Glomerular endothelial cell (primary cell): Measurements from ENCODE around the gene SERINC2. TPM values are rescaled to one million over a fixed set of nuclear protein-coding genes. Genes with fewer than 3 reads are reported as not detected.
"Not testable (repeated sequence)": the region's sequence is repeated elsewhere in the genome, so short reads cannot be mapped to it uniquely, and the experiment has no call there.

Experiments used
- DNase-seq: peaks from one replicate; pipeline ENCODE4 v3.0.0-alpha.2; 2011; ENCODE audit warnings: low read depth, low spot score; ENCODE audit errors: extremely low read depth
- total RNA-seq: library from RNA; depleted of rRNA; stranded (reverse); fragments of >200 nt; gene quantifications from 2 replicates; pipeline ENCODE4 v1.2.3, GENCODE V29; 2015

The SERINC2 gene
- total RNA-seq, 1 donor from 2014 or later = 38.4 TPM

- no peak for DNase-seq
These were observed 30.5 kb upstream of the SERINC2 start for GRCh38 chr1:31382379-31382989.

- no peak for DNase-seq
These were observed 29.0 kb upstream of the SERINC2 start for GRCh38 chr1:31383967-31384366.

GRCh38 chr1:31386576-31387243 is 26.3 kb upstream of the SERINC2 start:
- DNase-seq = not testable (repeated sequence)

GRCh38 chr1:31387612-31388011 is 25.4 kb upstream of the SERINC2 start:
- no peak for DNase-seq

- no peak for DNase-seq
These were observed 23.4 kb upstream of the SERINC2 start for GRCh38 chr1:31389616-31390015.

- DNase-seq = no peak
These were observed 22.9 kb upstream of the SERINC2 start for GRCh38 chr1:31390071-31390470.

GRCh38 chr1:31393463-31393862 is 19.6 kb upstream of the SERINC2 start:
- no peak for DNase-seq

GRCh38 chr1:31394584-31395193 is 18.3 kb upstream of the SERINC2 start:
- DNase-seq = no peak

GRCh38 chr1:31396633-31397351 is 16.2 kb upstream of the SERINC2 start:
- no peak for DNase-seq

GRCh38 chr1:31397360-31398095 is 15.5 kb upstream of the SERINC2 start:
- DNase-seq = no peak

- DNase-seq = no peak
These were observed 14.8 kb upstream of the SERINC2 start for GRCh38 chr1:31398246-31398645.

- no peak for DNase-seq
These were observed 13.0 kb upstream of the SERINC2 start for GRCh38 chr1:31399976-31400375.

GRCh38 chr1:31400393-31400792 is 12.6 kb upstream of the SERINC2 start:
- no peak for DNase-seq

GRCh38 chr1:31401241-31401640 is 11.8 kb upstream of the SERINC2 start:
- no peak for DNase-seq

- no peak for DNase-seq
These were observed 7.3 kb upstream of the SERINC2 start for GRCh38 chr1:31405578-31406245.

- no peak for DNase-seq
These were observed 5.9 kb upstream of the SERINC2 start for GRCh38 chr1:31407029-31407626.

GRCh38 chr1:31408788-31409318 is 4.2 kb upstream of the SERINC2 start:
- DNase-seq = no peak

GRCh38 chr1:31409946-31410858 is 2.8 kb upstream of the SERINC2 start:
- DNase-seq = no peak

GRCh38 chr1:31410871-31411270 is 2.1 kb upstream of the SERINC2 start:
- no peak for DNase-seq
